Lung microvascular endothelial cell (primary cell): Measurements from ENCODE around the gene CCDC63. TPM values are rescaled to one million over a fixed set of nuclear protein-coding genes. Genes with fewer than 3 reads are reported as not detected.
A peak's percentile ranks its signal among the peaks of the same experiment; 100 is the strongest.

Experiments used
- DNase-seq, 2 donors: peaks; one replicate each; pipeline versions ENCODE4 v3.0.0 to v3.0.0-alpha.2; 2010; ENCODE audit warnings: low read depth in 2 of 2
- total RNA-seq: library from RNA; depleted of rRNA; stranded (reverse); fragments of >200 nt; gene quantifications from 2 replicates; pipeline ENCODE4 v1.2.1, GENCODE V29; 2014

Gene CCDC63
- total RNA-seq, 1 donor from 2014 or later: not detected

GRCh38 chr12:110921262-110921661 is 74.5 kb downstream of the CCDC63 start:
- peak in 1 of 2 donors; percentile 51 for DNase-seq

- DNase-seq: no peak
These were observed 75.9 kb downstream of the CCDC63 start for GRCh38 chr12:110922652-110923051.

GRCh38 chr12:110923192-110923591 is 76.4 kb downstream of the CCDC63 start:
- DNase-seq: no peak

- no peak for DNase-seq
These were observed 77.0 kb downstream of the CCDC63 start for GRCh38 chr12:110923692-110924334.

GRCh38 chr12:110927546-110927945 is 80.8 kb downstream of the CCDC63 start:
- DNase-seq: no peak

GRCh38 chr12:110928700-110929099 is 81.9 kb downstream of the CCDC63 start:
- no peak for DNase-seq

- DNase-seq: no peak
These were observed 83.0 kb downstream of the CCDC63 start for GRCh38 chr12:110929818-110930217.

GRCh38 chr12:110930348-110931314 is 83.8 kb downstream of the CCDC63 start:
- DNase-seq: no peak

- no peak for DNase-seq
These were observed 84.5 kb downstream of the CCDC63 start for GRCh38 chr12:110931315-110931728.

GRCh38 chr12:110932046-110932445 is 85.3 kb downstream of the CCDC63 start:
- DNase-seq: peak; percentile 13 to 35

GRCh38 chr12:110933326-110933974 is 86.7 kb downstream of the CCDC63 start:
- no peak for DNase-seq

GRCh38 chr12:110934093-110934852 is 87.5 kb downstream of the CCDC63 start:
- DNase-seq: no peak

GRCh38 chr12:110935588-110935987 is 88.8 kb downstream of the CCDC63 start:
- no peak for DNase-seq

GRCh38 chr12:110936367-110937103 is 89.7 kb downstream of the CCDC63 start:
- no peak for DNase-seq

GRCh38 chr12:110937104-110937641 is 90.4 kb downstream of the CCDC63 start:
- DNase-seq: peak; percentile 46 to 65

GRCh38 chr12:110940296-110940695 is 93.5 kb downstream of the CCDC63 start:
- DNase-seq: no peak

- no peak for DNase-seq
These were observed 94.1 kb downstream of the CCDC63 start for GRCh38 chr12:110940933-110941332.

GRCh38 chr12:110941391-110941790 is 94.6 kb downstream of the CCDC63 start:
- no peak for DNase-seq

- no peak for DNase-seq
These were observed 96.6 kb downstream of the CCDC63 start for GRCh38 chr12:110943373-110943772.

GRCh38 chr12:110948041-110948440 is 101.3 kb downstream of the CCDC63 start:
- DNase-seq: no peak
